Measurements from ENCODE around the gene RASL12.
"Not testable (repeated sequence)": the region's sequence is repeated elsewhere in the genome, so short reads cannot be mapped to it uniquely, and the experiment has no call there.

Gene RASL12

GRCh38 chr15:65067645-65068402 is at the start of gene RASL12:
Gene RASL12 (minus strand): TSS chr15:65067991. CDS start chr15:65067835, 156 bp downstream.
- no peak for DNase-seq

- no peak for DNase-seq
Measured at GRCh38 chr15:65115542-65115941, 47.8 kb upstream of the RASL12 start.

GRCh38 chr15:65115086-65115485 is 47.3 kb upstream of the RASL12 start, which contains the start of gene UBAP1L:
Gene UBAP1L (minus strand): TSS chr15:65115200. CDS start chr15:65106215, 8,985 bp downstream.
- no peak for DNase-seq

- DNase-seq: no peak
Measured at GRCh38 chr15:65110676-65111292, 43.0 kb upstream of the RASL12 start.

GRCh38 chr15:65106011-65106590 is 38.3 kb upstream of the RASL12 start:
- DNase-seq: no peak

GRCh38 chr15:65105038-65105437 is 37.2 kb upstream of the RASL12 start:
- no peak for DNase-seq

GRCh38 chr15:65102912-65103311 is 35.1 kb upstream of the RASL12 start:
- no peak for DNase-seq

GRCh38 chr15:65101891-65102708 is 34.3 kb upstream of the RASL12 start:
- DNase-seq: no peak

- peak; percentile 50 for DNase-seq
Measured at GRCh38 chr15:65101411-65101890, 33.7 kb upstream of the RASL12 start.

- DNase-seq: no peak
Measured at GRCh38 chr15:65100442-65100841, 32.7 kb upstream of the RASL12 start.

- DNase-seq: not testable (repeated sequence)
Measured at GRCh38 chr15:65099801-65100200, 32.0 kb upstream of the RASL12 start.

- DNase-seq: no peak
Measured at GRCh38 chr15:65099336-65099735, 31.5 kb upstream of the RASL12 start.

GRCh38 chr15:65097651-65098263 is 30.0 kb upstream of the RASL12 start:
- no peak for DNase-seq

- no peak for DNase-seq
Measured at GRCh38 chr15:65096481-65097385, 28.9 kb upstream of the RASL12 start.

GRCh38 chr15:65095747-65096104 is 27.9 kb upstream of the RASL12 start:
- DNase-seq: no peak

- DNase-seq: no peak
Measured at GRCh38 chr15:65095011-65095746, 27.4 kb upstream of the RASL12 start.

- no peak for DNase-seq
Measured at GRCh38 chr15:65094294-65094995, 26.7 kb upstream of the RASL12 start.

- DNase-seq: not testable (repeated sequence)
Measured at GRCh38 chr15:65093793-65094170, 26.0 kb upstream of the RASL12 start.

GRCh38 chr15:65092911-65093792 is 25.4 kb upstream of the RASL12 start:
- no peak for DNase-seq

Measured in stimulated activated CD4-positive, alpha-beta T cell treated with anti-CD3 and anti-CD28 coated beads, Interleukin-4, amount 100 ng/mL, for 1 hour (primary cell).